ENCODE results near the gene PRPF40A.

The PRPF40A gene

DNA sequence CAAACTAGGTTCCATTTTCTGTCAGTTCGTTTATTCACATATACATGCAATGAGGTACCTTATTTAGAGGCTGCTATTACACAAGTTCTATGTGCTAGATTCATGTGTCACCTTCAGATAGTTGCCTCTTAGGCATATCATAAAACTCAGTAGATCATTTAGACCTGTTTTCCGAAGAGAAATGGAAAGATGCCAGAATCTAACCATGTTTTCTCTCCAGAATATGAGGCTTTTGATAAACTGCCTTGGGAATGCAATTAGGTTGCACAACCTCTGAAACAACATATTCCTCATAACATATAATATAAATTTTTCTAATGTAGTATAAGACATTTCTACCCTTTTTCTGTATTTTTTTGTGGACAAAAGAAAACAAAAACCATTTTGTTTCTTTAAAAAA lies 108.1 kb downstream of the PRPF40A start:
- Histone ChIP-seq H3K27me3 (ENCODE audit: control insufficient read depth in 1 of 2, insufficient read depth in 1 of 2, low read length in 2 of 2) (no peaks in the 10 kb centered on the region), H2BK5ac (ENCODE audit: low read depth, low read length, poor library complexity, severe bottlenecking) (no peak overlapping the region), H4K8ac (ENCODE audit: low read length) (no peak overlapping the region), H3K79me1 (replicated peaks; ENCODE audit: low read length, poor library complexity, severe bottlenecking) (peaks cover 18% of the 10 kb centered on the region), H2AFZ (ENCODE audit: low read depth, low read length) (no peak overlapping the region), H3K9me3 (ENCODE audit: control insufficient read depth, low read length) (no peaks in the 10 kb centered on the region), H3K27ac (ENCODE audit: low read length, poor library complexity, severe bottlenecking) (no peak overlapping the region), H3K14ac (ENCODE audit: low read length in 2 of 2) (no peak overlapping the region), H4K91ac (ENCODE audit: low read length) (no peak overlapping the region), H3K18ac (ENCODE audit: low read depth in 1 of 2, low read length in 2 of 2) (no peak overlapping the region), H3K36me3 (ENCODE audit: control insufficient read depth in 1 of 2, insufficient read depth in 2 of 2, low read depth in 1 of 2, low read length in 2 of 2) (peaks cover 5 to 35% of the 10 kb centered on the region in 2 experiments), H2BK15ac (ENCODE audit: low read depth, poor library complexity, severe bottlenecking) (no peak overlapping the region), H2BK12ac (ENCODE audit: low read length in 2 of 2) (no peak overlapping the region), H3K4me2 (ENCODE audit: low read length, poor library complexity, severe bottlenecking) (no peak overlapping the region), H3K4me1 (ENCODE audit: control insufficient read depth, insufficient read depth, low read depth, low read length) (peaks cover 5% of the 10 kb centered on the region), H2BK120ac (ENCODE audit: low read depth, low read length) (no peak overlapping the region), H3K4ac (ENCODE audit: low read depth in 1 of 2, low read length in 2 of 2) (no peak overlapping the region), H3K4me3 (ENCODE audit: insufficient read depth in 1 of 2, low read depth in 1 of 2, low read length in 2 of 2) (no peak overlapping the region), H2AK5ac (ENCODE audit: low read length, severe bottlenecking) (no peak overlapping the region), H3K23ac (ENCODE audit: low read length in 2 of 2) (no peak overlapping the region), H3K9ac (ENCODE audit: low read length) (no peak overlapping the region)
- WGBS: no CpG with 5 or more reads among the region's 2 CpGs
- no peak for DNase-seq

DNA sequence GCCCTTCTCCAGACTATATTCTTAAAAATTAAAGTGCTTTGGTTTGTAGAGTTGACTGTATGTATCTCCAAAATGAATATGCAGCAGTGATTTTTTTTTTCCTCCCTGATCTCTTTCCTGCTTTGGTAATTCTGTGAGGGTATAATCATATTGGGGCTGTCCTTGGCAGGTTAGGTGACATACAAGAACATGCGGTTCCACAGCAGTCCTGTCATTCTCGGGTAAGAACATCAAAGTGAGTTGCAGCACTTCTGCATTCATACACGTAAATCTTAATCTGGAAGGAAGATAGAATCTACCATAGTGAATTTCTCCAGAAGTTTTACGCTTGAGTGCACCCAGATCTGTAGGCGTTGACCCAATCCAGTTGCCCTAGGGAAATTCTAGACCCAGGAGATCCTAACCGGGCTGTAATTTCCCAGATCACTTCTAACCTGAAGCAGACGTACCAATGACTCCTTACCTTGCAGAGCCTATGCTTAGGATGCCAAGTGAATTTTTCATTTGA lies 109.4 kb downstream of the PRPF40A start:
- no peak overlapping the region for H3K9ac ChIP-seq (ENCODE audit: low read length)
- H3K4me2 ChIP-seq (ENCODE audit: low read length, poor library complexity, severe bottlenecking): no peak overlapping the region
- no peak overlapping the region for H3K18ac ChIP-seq (ENCODE audit: low read depth in 1 of 2, low read length in 2 of 2)
- no peak overlapping the region for H2BK12ac ChIP-seq (ENCODE audit: low read length in 2 of 2)
- H3K36me3 ChIP-seq (ENCODE audit: control insufficient read depth in 1 of 2, insufficient read depth in 2 of 2, low read depth in 1 of 2, low read length in 2 of 2): peaks cover 5 to 33% of the 10 kb centered on the region in 2 experiments
- H2BK15ac ChIP-seq (ENCODE audit: low read depth, poor library complexity, severe bottlenecking): no peak overlapping the region
- H3K27ac ChIP-seq (ENCODE audit: low read length, poor library complexity, severe bottlenecking): no peak overlapping the region
- H2AFZ ChIP-seq (ENCODE audit: low read depth, low read length): no peak overlapping the region
- 94% methylated on average over 5 of the region's 7 CpGs for WGBS
- H2BK120ac ChIP-seq (ENCODE audit: low read depth, low read length): no peak overlapping the region
- no peak overlapping the region for H2BK5ac ChIP-seq (ENCODE audit: low read depth, low read length, poor library complexity, severe bottlenecking)
- H3K79me1 ChIP-seq (replicated peaks; ENCODE audit: low read length, poor library complexity, severe bottlenecking): peaks cover 18% of the 10 kb centered on the region
- no peak overlapping the region for H2AK5ac ChIP-seq (ENCODE audit: low read length, severe bottlenecking)
- no peaks in the 10 kb centered on the region for H3K27me3 ChIP-seq (ENCODE audit: control insufficient read depth in 1 of 2, insufficient read depth in 1 of 2, low read length in 2 of 2)
- peaks cover 6% of the 10 kb centered on the region for H3K4me1 ChIP-seq (ENCODE audit: control insufficient read depth, insufficient read depth, low read depth, low read length)
- no peak overlapping the region for H4K91ac ChIP-seq (ENCODE audit: low read length)
- no peak overlapping the region for H4K8ac ChIP-seq (ENCODE audit: low read length)
- H3K23ac ChIP-seq (ENCODE audit: low read length in 2 of 2): no peak overlapping the region
- H3K4ac ChIP-seq (ENCODE audit: low read depth in 1 of 2, low read length in 2 of 2): no peak overlapping the region
- H3K9me3 ChIP-seq (ENCODE audit: control insufficient read depth, low read length): no peaks in the 10 kb centered on the region
- H3K4me3 ChIP-seq (ENCODE audit: insufficient read depth in 1 of 2, low read depth in 1 of 2, low read length in 2 of 2): no peak overlapping the region
- no peak overlapping the region for H3K14ac ChIP-seq (ENCODE audit: low read length in 2 of 2)
- DNase-seq: no peak

DNA sequence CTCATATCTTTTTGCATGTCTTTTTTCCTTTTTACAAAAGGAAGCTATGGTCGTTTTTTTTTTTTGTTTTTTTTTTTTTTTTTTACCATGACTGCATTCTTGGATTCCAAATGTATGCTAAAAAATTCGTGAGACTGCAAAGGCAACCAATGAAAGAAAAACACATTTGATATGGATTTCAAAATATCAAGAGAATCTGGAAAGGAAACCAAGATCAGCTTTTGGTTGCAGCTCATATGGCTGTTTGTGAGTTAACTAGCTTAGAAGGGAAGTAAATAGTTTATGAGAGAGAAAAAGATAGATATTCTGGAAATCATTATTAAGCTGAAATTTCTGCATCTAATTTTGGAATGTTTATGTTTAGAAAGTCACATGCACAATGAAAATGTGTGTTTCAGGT lies 110.3 kb downstream of the PRPF40A start:
- H3K4me3 ChIP-seq (ENCODE audit: insufficient read depth in 1 of 2, low read depth in 1 of 2, low read length in 2 of 2): no peak overlapping the region
- H3K4me1 ChIP-seq (ENCODE audit: control insufficient read depth, insufficient read depth, low read depth, low read length): peaks cover 4% of the 10 kb centered on the region
- H3K9me3 ChIP-seq (ENCODE audit: control insufficient read depth, low read length): no peaks in the 10 kb centered on the region
- H4K91ac ChIP-seq (ENCODE audit: low read length): no peak overlapping the region
- no peak overlapping the region for H3K27ac ChIP-seq (ENCODE audit: low read length, poor library complexity, severe bottlenecking)
- H3K36me3 ChIP-seq (ENCODE audit: control insufficient read depth in 1 of 2, insufficient read depth in 2 of 2, low read depth in 1 of 2, low read length in 2 of 2): peaks cover 5 to 40% of the 10 kb centered on the region in 2 experiments
- H3K4me2 ChIP-seq (ENCODE audit: low read length, poor library complexity, severe bottlenecking): no peak overlapping the region
- H3K27me3 ChIP-seq (ENCODE audit: control insufficient read depth in 1 of 2, insufficient read depth in 1 of 2, low read length in 2 of 2): no peaks in the 10 kb centered on the region
- no peak overlapping the region for H4K8ac ChIP-seq (ENCODE audit: low read length)
- no peak overlapping the region for H2AK5ac ChIP-seq (ENCODE audit: low read length, severe bottlenecking)
- DNase-seq: no peak
- no peak overlapping the region for H3K18ac ChIP-seq (ENCODE audit: low read depth in 1 of 2, low read length in 2 of 2)
- no peak overlapping the region for H3K14ac ChIP-seq (ENCODE audit: low read length in 2 of 2)
- no peak overlapping the region for H3K4ac ChIP-seq (ENCODE audit: low read depth in 1 of 2, low read length in 2 of 2)
- H2AFZ ChIP-seq (ENCODE audit: low read depth, low read length): no peak overlapping the region
- H2BK15ac ChIP-seq (ENCODE audit: low read depth, poor library complexity, severe bottlenecking): no peak overlapping the region
- H2BK120ac ChIP-seq (ENCODE audit: low read depth, low read length): no peak overlapping the region
- H3K23ac ChIP-seq (ENCODE audit: low read length in 2 of 2): no peak overlapping the region
- WGBS: no CpG with 5 or more reads among the region's 2 CpGs
- H3K79me1 ChIP-seq (replicated peaks; ENCODE audit: low read length, poor library complexity, severe bottlenecking): peaks cover 18% of the 10 kb centered on the region
- no peak overlapping the region for H2BK5ac ChIP-seq (ENCODE audit: low read depth, low read length, poor library complexity, severe bottlenecking)
- no peak overlapping the region for H2BK12ac ChIP-seq (ENCODE audit: low read length in 2 of 2)
- no peak overlapping the region for H3K9ac ChIP-seq (ENCODE audit: low read length)

DNA sequence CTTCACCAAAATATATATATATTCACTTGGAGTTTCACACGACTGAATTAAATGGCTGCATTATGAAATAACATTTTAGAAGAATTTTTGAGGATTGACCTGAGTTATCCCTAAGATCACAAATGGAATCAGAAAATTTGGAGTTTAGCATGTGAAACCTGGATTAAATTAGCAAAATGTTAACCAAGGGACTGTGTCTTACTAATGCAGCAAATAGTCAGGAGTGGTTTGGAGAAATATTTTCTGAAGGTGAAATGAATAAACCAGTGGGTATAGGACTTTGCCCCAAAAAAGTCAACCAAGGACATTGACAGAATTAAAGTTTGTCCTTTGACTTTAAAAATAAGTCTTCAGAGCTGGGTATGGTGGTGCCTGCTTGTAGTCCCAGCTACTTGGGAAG lies 111.2 kb downstream of the PRPF40A start:
- H2AK5ac ChIP-seq (ENCODE audit: low read length, severe bottlenecking): no peak overlapping the region
- H3K4me3 ChIP-seq (ENCODE audit: insufficient read depth in 1 of 2, low read depth in 1 of 2, low read length in 2 of 2): no peak overlapping the region
- H2BK5ac ChIP-seq (ENCODE audit: low read depth, low read length, poor library complexity, severe bottlenecking): no peak overlapping the region
- no peak overlapping the region for H3K14ac ChIP-seq (ENCODE audit: low read length in 2 of 2)
- H3K27me3 ChIP-seq (ENCODE audit: control insufficient read depth in 1 of 2, insufficient read depth in 1 of 2, low read length in 2 of 2): no peaks in the 10 kb centered on the region
- no peak overlapping the region for H3K9ac ChIP-seq (ENCODE audit: low read length)
- H3K18ac ChIP-seq (ENCODE audit: low read depth in 1 of 2, low read length in 2 of 2): no peak overlapping the region
- no peak overlapping the region for H3K23ac ChIP-seq (ENCODE audit: low read length in 2 of 2)
- H3K79me1 ChIP-seq (replicated peaks; ENCODE audit: low read length, poor library complexity, severe bottlenecking): peaks cover 18% of the 10 kb centered on the region
- peaks cover 4% of the 10 kb centered on the region for H3K4me1 ChIP-seq (ENCODE audit: control insufficient read depth, insufficient read depth, low read depth, low read length)
- H4K91ac ChIP-seq (ENCODE audit: low read length): no peak overlapping the region
- H2AFZ ChIP-seq (ENCODE audit: low read depth, low read length): no peak overlapping the region
- DNase-seq: no peak
- H3K27ac ChIP-seq (ENCODE audit: low read length, poor library complexity, severe bottlenecking): no peak overlapping the region
- H3K36me3 ChIP-seq (ENCODE audit: control insufficient read depth in 1 of 2, insufficient read depth in 2 of 2, low read depth in 1 of 2, low read length in 2 of 2): peaks cover 5 to 40% of the 10 kb centered on the region in 2 experiments
- H4K8ac ChIP-seq (ENCODE audit: low read length): no peak overlapping the region
- no peak overlapping the region for H2BK12ac ChIP-seq (ENCODE audit: low read length in 2 of 2)
- H3K4me2 ChIP-seq (ENCODE audit: low read length, poor library complexity, severe bottlenecking): no peak overlapping the region
- no peak overlapping the region for H2BK15ac ChIP-seq (ENCODE audit: low read depth, poor library complexity, severe bottlenecking)
- no peak overlapping the region for H2BK120ac ChIP-seq (ENCODE audit: low read depth, low read length)
- no peaks in the 10 kb centered on the region for H3K9me3 ChIP-seq (ENCODE audit: control insufficient read depth, low read length)
- no peak overlapping the region for H3K4ac ChIP-seq (ENCODE audit: low read depth in 1 of 2, low read length in 2 of 2)
- WGBS: 100% methylated on average over 1 of the region's 1 CpG
